ENCODE measurements around the gene NSD1. TPM values are rescaled to one million over a fixed set of nuclear protein-coding genes. Genes with fewer than 3 reads are reported as not detected.
"Not testable (repeated sequence)": the region's sequence is repeated elsewhere in the genome, so short reads cannot be mapped to it uniquely, and the experiment has no call there.

The NSD1 gene
- total and polyA plus RNA-seq, 7 donors = 6.0 to 56.2 (median 38.5) TPM

GRCh38 chr5:177303121-177303924 lies 169.8 kb downstream of the NSD1 start, which contains the start of the genes PRELID1 and RAB24:
PRELID1 (plus strand) TSS chr5:177303799; CDS start chr5:177303986, 187 bp downstream.
RAB24 (minus strand) TSS chr5:177303719; CDS start chr5:177303288, 431 bp downstream.
- DNase-seq = peak; percentile 90 to 95
- peak within 1 kb of the TSS; percentile 92 for H3K27ac ChIP-seq
- peak within 1 kb of the TSS; percentile 97 for H3K4me3 ChIP-seq
- intact Hi-C loops (cut with DNase I) = loop anchor here (5.0 kb wide), 2 partner anchors 171 to 186 kb away; partner anchors contain the start of gene NSD1 (in 1 of the 2)
- H3K9me3 ChIP-seq = no peaks in the 10 kb centered on the region
- H3K36me3 ChIP-seq (ENCODE audit: insufficient read depth in 1 of 2, low read depth in 1 of 2) = peaks cover 0 to 47% of the 10 kb centered on the region in 2 donors
- peak; percentile 23 for TF ChIP-seq CTCF (IDR thresholded peaks at IDR 0.05)
- WGBS, 3 donors = 0% methylated on average over 62 to 100 of the region's 100 CpGs
- H3K27me3 ChIP-seq (ENCODE audit: insufficient read depth in 3 of 3, low read length in 2 of 3) = no peaks in the 10 kb centered on the region
- peaks cover 39% of the 10 kb centered on the region for H3K4me1 ChIP-seq
- ATAC-seq = peak; percentile 87 to 92 (median 88)

GRCh38 chr5:177303925-177304391 lies 170.4 kb downstream of the NSD1 start:
- Histone ChIP-seq H3K27me3 (ENCODE audit: insufficient read depth in 3 of 3, low read length in 2 of 3) (no peaks in the 10 kb centered on the region), H3K4me3 (peak overlapping the region; percentile 97), H3K9me3 (no peaks in the 10 kb centered on the region), H3K4me1 (peaks cover 45% of the 10 kb centered on the region), H3K27ac (peak overlapping the region; percentile 92), H3K36me3 (ENCODE audit: insufficient read depth in 1 of 2, low read depth in 1 of 2) (peaks cover 0 to 41% of the 10 kb centered on the region in 2 donors)
- no peak for TF ChIP-seq CTCF (IDR thresholded peaks at IDR 0.05)
- ATAC-seq = peak in 1 of 4 donors; percentile 1
- DNase-seq = peak in 1 of 2 donors; percentile 44
- intact Hi-C loops (cut with DNase I) = loop anchor here (5.0 kb wide), 2 partner anchors 172 to 187 kb away; partner anchors contain the start of gene NSD1 (in 1 of the 2)
- 0 to 1% (median 1%) methylated on average over 25 of the region's 25 CpGs for WGBS, 3 donors

- H3K4me3 ChIP-seq = peak overlapping the region; percentile 97
- no peak for TF ChIP-seq CTCF (IDR thresholded peaks at IDR 0.05)
- H3K9me3 ChIP-seq = no peaks in the 10 kb centered on the region
- intact Hi-C loops (cut with DNase I) = loop anchor here (5.0 kb wide), 2 partner anchors 172 to 187 kb away; partner anchors contain the start of gene NSD1 (in 1 of the 2)
- H3K4me1 ChIP-seq = peaks cover 51% of the 10 kb centered on the region
- peak in 1 of 2 donors; percentile 45 for DNase-seq
- peaks cover 0 to 40% of the 10 kb centered on the region in 2 donors for H3K36me3 ChIP-seq (ENCODE audit: insufficient read depth in 1 of 2, low read depth in 1 of 2)
- H3K27ac ChIP-seq = peak overlapping the region; percentile 92
- whole genome bisulfite sequencing, 3 donors = 20 to 27% (median 27%) methylated on average over 15 to 19 of the region's 19 CpGs
- H3K27me3 ChIP-seq (ENCODE audit: insufficient read depth in 3 of 3, low read length in 2 of 3) = no peaks in the 10 kb centered on the region
- ATAC-seq = peak in 1 of 4 donors; percentile 12
Observed at GRCh38 chr5:177304392-177305119, 171.0 kb downstream of the NSD1 start.

- DNase-seq; ATAC-seq; H3K27me3 ChIP-seq (ENCODE audit: insufficient read depth in 3 of 3, low read length in 2 of 3); H3K9me3 ChIP-seq; H3K27ac ChIP-seq; intact Hi-C loops (cut with DNase I); H3K4me3 ChIP-seq: not testable (repeated sequence)
- Histone ChIP-seq H3K36me3 (ENCODE audit: insufficient read depth in 1 of 2, low read depth in 1 of 2) (peaks cover 0 to 40% of the 10 kb centered on the region in 2 donors), H3K4me1 (peaks cover 48% of the 10 kb centered on the region)
- 66 to 74% (median 69%) methylated on average over 11 of the region's 11 CpGs for WGBS, 3 donors
Observed at GRCh38 chr5:177306103-177306640, 172.6 kb downstream of the NSD1 start.
